Gastroesophageal sphincter (tissue), 3 donors: ENCODE data around the gene NKAIN2.

ENCODE experiments used
- CTCF ChIP-seq, 4 experiments: fragments of 200-600 bp in 2 of 4; fragments of 450-650 bp in 2 of 4; sonication (generic) in 1 of 4; IDR thresholded peaks; one replicate each; pipeline ENCODE4 v1.5.1; 2017 to 2019; ENCODE audit warnings: antibody characterized with exemption in 4 of 4, mild to moderate bottlenecking in 2 of 4, moderate library complexity in 2 of 4
- POLR2A ChIP-seq, 2 donors: fragments of 450-650 bp; IDR thresholded peaks; one replicate each; pipeline ENCODE4 v1.6.1; 2017; ENCODE audit warnings: antibody characterized with exemption in 2 of 2, mild to moderate bottlenecking in 2 of 2, moderate library complexity in 1 of 2

GRCh38 chr6:124131259-124131658 lies 327.6 kb downstream of the NKAIN2 start:
- TF ChIP-seq CTCF (IDR thresholded peaks at IDR 0.05), result no peak
- TF ChIP-seq POLR2A (IDR thresholded peaks at IDR 0.05), result no peak
